SW 1271 (cell line): ENCODE results near the gene TRAPPC10.

ENCODE experiments used
- DNase-seq, 2 experiments: peaks; one replicate each; lab custom pipeline; 2025; lab: John Stamatoyannopoulos, UW

Gene TRAPPC10

DNA sequence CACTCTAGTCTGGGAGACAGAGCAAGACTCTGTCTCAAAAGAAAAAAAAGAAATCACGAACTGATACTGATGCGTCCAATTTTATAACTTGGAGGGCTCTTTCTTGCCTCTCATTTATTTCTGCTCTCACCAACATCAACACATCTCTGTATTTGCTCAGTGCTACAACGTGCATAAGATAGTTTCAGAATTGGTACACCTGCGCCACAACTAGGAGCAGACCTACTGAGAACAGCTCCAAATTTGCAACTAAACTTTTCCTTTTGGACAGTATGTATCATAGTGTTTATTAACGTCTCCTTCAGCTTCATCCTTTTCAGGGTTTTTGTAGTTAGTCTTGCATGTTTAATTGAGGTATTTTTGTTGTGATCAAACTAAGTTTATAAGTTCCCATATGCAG lies 27.7 kb downstream of the TRAPPC10 start:
- no peak for DNase-seq

DNA sequence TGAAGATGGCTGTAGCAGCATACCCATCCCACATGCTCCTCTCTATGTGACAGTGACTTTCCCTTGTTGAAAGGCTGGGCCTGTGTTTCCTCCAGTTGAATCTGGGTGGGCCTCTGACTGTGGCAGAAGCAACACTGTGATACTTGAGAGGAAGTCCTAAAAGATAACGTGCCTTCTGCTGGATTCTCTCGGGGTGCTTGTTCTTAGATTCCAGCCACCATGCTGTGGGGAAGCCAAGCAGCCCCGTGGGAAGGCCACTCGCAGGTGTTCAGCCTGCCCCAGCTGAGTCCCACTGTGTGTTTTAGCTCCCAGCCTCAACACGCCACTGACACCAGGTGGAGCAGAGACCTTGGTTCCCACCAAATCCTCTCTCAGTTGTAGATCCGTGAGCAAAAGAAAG lies 31.5 kb downstream of the TRAPPC10 start:
- DNase-seq: no peak

DNA sequence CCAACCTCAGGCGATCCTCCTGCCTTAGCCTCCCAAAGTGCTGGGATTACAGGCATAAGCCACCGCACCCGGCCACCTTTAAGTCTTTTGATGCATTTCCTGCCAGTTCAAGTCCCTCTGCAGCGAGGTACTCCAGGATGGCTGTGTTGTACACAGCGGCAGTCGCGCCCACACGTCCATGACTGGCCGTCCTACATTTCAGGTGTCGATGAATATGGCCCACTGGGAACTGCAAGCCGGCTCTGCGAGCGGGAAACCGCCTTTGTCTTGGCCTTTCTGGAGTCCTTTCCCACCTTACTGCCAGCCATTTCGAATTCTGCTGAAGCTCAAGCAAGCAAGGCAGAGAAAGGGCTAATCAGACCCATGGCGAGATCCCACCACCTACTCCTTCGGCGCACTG lies 34.6 kb downstream of the TRAPPC10 start:
- DNase-seq: no peak

DNA sequence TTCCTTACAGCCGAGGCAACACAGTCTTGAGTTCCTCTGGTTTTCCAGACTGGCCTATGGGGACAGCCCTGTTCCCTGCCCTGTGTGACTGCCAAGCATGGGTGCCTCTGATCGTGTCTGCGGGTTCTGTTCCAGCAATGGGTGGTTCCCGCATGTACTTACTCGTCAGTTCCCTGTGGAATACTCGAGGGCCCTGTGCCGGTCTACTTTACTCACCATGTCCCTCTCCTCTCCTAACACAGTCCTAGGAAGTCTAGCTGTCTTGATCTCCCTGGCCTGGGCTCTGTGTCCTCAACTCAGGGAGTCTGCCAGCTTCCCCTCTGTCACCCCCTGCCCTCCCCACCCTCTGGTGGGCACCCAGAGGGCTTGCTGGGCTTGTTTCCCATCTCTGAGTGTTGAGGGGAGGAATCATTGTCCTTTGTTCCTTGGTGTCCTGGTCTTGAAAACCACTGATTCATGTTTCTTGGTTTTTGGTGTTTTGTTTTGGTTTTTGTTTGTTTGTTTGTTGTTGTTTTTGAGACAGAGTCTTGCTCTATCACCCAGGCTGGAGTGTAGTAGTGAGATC lies 36.0 kb downstream of the TRAPPC10 start:
- no peak for DNase-seq

DNA sequence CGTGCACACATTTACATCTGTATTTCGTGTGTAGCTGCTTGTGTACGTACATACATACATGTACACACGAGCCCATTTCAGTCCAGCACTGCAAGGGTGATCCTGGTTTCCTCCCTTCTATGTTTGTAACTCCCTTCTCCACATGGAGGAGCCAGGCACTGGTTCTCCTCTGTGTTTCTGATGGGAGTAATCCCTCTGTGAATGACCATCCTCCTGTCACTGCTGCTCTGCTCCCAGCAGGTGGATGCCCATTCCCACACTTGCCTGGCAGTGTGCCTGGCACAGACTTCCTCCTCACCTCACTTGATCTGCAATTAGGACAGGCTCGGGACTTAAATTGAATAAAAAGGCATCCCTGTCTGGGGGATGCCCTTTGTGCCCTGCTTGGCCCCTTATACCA lies 37.1 kb downstream of the TRAPPC10 start:
- no peak for DNase-seq

DNA sequence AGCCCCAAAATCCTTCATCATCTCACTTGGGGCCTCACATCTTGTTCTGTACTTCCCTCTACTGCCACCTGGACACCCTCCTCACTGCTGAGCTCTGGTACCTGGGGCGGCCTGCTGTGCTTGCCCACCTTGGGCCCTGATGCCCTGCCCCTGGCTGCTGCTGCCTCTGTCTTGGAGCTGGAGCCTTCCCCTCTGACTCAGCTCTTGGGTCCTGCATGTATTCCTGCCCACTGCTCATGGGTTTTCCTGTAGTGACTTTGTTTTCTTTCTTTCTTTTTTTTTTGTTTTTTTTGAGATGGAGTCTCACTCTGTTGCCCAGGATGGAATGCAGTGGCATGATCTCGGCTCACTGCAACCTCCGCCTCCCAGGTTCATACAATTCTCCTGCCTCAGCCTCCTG lies 37.5 kb downstream of the TRAPPC10 start:
- DNase-seq: no peak

DNA sequence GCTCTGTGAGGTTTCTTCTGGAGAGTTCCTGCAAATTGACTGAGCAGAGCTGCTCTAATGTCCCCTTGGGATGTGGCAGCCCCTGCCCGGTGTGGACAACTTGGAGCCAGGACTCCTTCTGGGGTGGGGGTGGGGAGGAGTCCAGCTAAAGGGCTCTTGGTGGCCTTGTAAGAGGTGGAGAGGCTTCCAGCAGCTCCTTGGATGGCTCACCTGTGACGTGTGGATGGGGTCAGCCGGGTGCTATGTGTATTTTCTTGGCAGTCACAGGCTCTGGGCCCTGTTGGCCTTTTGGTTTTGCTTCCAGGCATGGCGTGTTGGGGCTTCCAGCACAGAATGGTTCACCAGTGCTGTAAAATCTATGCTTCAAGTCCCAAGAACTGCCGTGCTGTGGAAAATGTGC lies 38.2 kb downstream of the TRAPPC10 start:
- no peak for DNase-seq

DNA sequence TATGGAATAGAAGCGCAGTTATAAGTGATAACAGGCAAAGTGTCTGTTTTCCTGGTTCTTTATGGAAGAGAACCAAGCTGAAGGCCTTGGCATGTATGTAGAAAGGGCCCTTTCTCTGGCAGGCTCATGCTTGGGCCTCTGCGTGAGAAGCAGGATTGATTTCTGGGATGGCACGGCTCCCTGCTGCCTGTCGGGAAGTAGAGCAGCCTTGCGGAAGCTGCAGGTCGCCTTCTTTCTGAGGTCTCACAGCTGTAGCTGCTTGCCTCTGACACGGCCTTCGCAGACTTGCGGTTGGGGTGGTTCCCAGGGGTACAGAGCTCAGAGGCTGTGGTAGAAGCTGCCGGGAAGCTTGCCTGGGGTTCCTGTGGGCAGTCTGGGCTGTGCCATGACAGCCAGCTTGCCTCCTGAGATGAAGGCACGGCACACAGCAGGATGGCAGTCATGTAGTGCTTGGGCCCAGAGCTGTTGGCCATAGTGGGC lies 39.4 kb downstream of the TRAPPC10 start:
- no peak for DNase-seq

DNA sequence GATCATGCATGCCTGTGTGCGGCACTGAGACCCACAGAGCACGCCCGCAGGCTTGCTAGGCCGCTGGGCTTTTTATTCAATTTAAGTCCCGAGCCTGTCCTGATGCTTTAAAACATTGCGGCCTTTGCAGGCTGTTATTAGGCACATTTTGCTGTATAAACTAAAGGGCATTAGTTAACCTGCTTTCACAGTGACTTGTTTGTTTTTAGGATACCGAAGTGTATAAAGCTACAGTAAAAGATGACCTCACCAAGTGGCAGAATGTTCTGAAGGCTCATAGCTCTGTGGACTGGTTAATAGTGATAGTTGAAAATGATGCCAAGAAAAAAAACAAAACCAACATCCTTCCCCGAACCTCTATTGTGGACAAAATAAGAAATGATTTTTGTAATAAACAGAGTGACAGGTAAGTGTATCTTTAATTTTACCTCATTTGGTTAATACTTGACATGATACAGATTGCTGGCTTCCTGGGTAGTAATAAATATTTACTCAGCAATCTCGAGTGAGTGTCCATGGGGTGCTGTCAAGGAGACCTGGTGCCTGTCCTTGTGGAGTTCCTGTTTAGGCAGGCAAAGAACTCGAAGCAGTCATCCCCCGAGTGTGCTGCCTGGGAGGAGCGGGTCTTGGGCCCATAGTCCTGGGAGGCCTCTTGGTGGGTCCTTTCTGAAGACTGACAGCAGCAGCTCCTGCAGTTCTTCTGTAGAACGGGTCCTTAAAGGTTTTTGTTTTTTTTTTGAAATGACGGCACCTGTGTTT lies 40.1 kb downstream of the TRAPPC10 start:
- no peak for DNase-seq

DNA sequence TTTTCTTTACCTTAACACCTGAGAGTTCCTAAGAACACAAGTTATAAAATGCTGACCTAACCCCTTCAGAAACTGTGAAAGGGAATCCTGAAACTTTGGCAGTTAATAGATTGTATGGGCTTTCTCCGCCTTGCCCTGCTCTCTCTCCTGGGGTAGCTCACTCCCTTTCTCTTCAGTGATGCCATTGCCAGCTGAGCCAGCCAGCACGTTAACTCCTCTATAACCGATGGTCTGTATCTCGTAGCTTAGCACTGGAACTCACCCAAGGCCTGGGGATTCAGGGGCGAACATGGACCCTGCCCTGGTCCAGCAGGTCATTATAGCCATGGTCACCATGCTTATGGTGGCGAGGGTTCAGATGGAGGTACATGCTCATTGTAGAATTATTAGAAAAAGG lies 40.7 kb downstream of the TRAPPC10 start:
- no peak for DNase-seq

DNA sequence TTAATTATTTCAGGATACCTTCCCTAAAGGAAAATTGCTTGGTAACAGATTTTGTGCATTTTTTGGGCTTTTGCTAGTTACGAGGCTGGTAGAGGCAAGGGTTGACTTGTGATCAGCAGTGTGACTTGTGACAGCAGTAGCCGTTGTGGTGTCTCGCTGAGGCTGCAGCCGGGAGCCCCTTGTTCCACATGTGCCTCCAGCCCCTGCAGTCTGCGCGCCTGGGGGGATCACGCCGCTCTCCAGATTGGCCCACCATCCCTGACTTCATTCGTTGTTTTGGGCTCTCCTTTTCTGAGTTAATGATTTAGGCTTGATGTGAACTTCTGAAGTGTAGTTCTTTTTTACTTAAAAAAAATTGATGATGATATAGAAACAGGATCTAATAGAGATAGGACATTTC lies 41.5 kb downstream of the TRAPPC10 start:
- DNase-seq: no peak

DNA sequence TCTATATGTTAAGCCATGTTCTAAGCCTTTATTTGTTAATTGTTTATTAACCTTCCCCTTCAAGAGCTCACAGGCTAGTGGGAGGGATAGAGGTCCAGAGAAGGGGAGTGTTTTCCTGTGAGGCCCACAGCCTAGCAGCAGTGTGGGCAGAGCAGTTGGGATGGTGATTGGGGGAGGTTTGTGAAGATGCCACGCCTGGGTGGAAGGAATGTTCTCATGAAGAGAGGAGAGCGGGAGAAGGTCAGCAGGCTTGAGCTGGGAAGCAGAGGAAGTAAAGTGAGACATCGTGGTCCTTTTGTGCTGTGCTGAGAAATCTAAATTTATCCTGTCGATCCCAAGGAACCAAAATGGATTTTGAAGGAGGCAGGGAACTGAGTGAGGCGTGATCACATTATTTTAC lies 42.6 kb downstream of the TRAPPC10 start:
- no peak for DNase-seq

DNA sequence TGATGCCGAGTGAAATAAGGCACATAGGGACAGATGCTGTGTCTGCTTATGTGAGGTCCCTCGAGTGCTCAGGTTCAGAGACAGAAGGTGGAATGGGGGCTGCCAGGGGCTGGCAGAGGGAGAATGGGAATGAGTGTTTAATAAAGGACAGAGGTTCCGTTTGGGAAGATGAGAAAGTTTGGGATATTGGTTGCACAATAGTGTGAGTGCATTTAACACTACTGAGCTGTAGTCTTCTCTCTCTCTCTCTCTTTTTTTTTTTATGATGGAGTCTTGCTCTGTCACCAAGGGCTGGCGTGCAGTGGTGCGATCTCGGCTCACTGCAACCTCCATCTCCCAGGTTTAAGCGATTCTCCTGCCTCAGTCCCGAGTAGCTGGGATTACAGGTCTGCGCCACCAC lies 44.9 kb downstream of the TRAPPC10 start:
- no peak for DNase-seq

DNA sequence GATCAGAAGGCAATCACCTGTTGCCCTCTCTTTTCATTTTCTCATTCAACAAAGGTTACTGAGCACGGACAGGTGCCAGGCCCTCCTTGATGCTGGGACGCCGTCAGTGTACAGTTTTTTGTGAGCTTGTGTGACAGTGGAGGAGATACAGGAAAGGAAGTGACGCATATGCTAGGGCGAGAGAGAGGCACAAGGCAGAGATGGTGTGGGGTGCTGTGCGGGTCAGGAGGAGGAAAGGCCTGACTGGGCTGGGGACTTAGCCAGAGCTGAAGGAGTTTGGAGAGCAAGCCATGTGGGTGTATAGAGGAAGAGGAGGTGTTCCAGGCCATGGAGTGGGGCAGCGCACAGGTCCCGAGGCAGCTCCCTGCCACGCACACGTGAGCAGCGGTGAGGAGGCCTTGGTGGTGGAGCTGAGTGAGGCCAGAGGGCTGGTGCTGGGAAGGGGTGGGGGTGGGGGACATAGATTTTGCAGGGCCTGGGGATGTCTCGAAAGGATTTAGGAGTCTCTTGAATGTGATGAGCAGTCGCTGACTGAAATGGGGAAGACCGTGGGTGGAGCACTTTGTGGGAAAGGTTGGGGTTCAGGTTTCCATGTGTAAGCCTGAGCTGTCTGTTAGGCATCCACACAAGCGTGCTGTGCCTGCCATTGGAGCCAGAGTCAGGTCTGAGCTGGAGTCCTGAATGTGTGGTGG lies 46.0 kb downstream of the TRAPPC10 start:
- no peak for DNase-seq

DNA sequence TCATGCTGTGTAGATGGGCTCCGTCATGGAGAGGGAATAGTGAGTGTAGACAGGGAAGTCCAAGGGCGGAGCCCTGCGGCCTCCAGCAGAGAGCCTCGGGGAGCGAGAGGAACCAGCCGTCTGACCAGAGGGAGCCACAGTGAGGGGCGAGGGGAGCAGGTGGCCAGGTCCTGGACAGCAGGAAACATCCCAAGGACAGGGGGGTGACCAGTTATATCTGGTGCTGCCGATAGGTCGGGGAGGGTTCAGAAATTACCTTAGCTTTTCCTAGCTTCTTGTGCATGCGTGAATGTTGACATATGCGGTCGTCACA lies 46.5 kb downstream of the TRAPPC10 start:
- DNase-seq: no peak

DNA sequence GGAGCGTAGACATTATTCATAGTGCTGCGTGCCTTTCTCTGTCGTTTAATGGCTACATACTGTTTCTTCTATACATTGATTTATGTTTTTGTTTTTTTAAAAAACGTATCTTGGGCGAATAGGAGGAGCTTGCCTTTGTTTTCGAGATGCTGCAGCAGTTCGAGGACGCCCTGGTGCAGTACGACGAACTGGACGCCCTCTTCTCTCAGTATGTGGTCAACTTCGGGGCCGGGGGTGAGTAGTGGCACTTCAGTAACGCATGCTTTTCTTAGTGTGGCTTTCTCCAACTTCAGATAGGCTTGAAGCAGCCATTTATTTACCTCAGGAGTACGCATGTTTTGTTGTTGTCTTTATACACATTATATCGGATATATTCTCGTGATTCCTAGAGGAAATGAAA lies 46.9 kb downstream of the TRAPPC10 start:
- no peak for DNase-seq

DNA sequence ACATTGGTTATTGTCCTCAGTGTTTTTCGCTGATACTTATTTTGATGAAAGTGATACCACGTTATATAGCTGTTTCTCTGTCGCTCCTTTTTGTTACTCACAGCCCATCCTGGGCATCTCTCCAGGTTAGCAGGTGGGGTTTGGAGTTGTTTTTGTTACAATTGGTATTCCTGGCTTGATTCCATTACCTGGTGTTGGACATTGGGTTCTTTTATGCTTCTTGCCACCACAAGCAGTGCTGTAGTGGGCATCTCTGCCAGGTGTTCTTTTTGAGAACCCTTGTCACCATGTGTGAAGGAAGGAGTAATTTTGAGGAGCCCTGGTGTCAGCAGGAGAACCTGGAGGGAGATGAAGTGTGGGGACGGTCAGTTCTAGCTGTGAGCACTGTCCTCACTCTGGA lies 47.6 kb downstream of the TRAPPC10 start:
- DNase-seq: no peak

DNA sequence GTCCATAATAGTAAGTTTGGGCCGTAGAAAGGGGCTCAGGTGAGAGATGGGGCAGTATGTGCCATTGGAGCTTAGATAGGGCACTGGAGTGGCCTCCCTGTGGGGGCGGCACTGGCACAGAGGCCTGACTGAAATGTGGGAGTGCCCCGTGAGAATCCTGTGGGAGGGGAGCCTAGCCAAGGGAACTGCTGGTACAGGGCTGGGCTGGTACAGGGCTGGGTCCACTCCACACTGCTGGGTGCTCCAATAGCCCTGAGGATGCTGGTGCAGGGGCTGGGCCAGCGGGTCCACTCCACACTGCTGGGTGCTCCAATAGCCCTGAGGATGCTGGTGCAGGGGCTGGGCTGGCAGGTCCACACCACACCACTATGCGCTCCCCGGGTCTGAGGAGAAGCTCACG lies 50.3 kb downstream of the TRAPPC10 start:
- DNase-seq: no peak

DNA sequence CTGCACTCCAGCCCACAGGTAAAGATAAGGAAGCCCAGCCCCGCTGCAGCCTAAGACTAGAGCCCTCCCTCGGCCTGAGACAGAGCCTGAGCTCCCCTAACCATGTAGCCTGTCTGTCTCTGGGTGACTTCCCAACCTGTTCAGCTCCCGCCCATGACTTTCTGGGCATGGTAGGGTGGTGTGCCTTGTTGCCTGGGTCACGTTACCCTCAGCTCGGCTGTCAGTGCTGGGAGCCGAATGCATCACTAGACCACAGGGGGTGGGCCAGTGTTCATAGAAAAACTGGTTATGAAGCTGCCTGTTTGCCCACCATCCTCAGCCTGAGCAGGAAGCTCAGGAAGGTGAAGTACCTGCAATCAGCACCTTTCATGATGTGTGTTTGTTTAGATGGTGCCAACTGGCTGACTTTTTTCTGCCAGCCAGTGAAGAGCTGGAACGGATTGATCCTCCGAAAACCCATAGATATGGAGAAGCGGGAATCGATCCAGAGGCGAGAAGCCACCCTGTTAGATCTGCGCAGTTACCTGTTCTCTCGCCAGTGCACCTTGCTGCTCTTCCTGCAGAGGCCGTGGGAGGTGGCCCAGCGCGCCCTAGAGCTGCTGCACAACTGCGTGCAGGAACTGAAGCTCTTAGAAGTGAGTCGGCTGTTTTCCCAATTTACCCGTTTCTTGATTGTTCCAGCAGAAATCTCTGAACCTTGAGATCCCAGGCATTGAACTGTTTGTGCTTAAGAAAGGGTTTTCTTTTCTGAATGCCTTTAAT lies 51.2 kb downstream of the TRAPPC10 start:
- DNase-seq: no peak

DNA sequence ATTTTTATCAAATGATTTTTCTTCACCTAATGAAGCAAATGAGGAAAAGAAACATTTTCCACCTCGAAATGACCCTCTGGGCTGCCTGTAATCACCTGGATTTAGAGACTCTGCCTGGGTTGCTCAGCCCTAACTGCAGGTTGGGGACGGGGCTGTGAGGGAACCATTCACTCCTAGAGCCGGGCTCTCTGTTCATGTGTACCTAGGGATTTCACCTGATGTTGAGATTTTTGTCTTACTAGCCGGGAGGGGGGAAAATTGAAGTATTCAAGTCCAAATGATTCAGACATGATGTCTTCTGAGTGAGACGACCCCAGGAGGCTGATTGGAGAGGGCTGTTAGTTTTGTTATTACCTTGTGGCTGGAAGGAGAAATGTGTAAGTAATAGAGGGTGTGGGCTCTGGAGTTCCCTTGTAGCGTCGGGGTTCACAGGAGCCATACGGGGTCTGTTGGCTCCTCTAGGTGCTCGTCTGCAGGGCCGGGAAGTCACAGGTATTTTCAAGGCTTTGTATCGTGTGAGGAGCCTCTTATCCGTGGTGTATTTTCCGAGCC lies 52.8 kb downstream of the TRAPPC10 start:
- DNase-seq: no peak

DNA sequence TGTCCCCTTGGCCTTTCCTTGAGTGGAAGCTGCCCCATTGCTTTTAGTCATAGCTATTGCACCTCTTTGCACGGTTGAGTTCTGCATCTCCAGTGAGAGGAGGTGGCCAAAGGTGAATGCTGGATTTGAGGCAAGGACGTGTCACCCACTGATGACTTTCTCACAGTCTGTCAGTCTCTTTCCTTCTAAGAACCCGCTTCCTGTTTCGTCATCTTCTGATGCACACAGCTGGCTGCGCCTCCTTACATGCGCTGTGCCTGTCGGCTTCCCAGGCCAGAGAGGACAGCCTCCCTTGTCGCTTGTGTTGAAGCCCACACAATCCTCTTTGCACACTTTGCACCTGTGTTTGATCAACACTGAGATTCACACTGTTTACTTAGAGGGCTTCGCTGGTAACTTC lies 53.3 kb downstream of the TRAPPC10 start:
- DNase-seq: no peak

DNA sequence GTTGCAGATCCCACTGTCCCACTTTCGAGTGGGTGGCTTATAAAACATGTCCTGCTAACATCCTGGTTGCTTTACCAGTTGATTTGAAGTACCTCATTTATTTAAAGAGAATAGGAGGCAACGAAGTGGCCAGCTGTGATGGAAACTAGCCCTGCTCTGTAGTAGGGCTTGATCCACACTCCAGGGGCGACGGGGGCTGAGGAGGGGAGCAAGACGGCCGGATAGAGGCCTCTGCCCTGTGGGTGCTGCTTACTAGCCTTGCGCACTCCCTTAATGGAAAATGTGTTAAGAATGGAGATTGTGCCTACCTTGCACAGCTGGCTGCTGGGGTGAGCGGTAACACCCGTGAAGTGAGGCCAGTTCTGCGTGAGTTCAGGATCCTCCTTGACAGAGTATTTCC lies 54.0 kb downstream of the TRAPPC10 start:
- no peak for DNase-seq
